ENCODE data around the gene KCNIP1. TPM values are rescaled to one million over a fixed set of nuclear protein-coding genes. Genes with fewer than 3 reads are reported as not detected.

Gene KCNIP1
- polyA plus RNA-seq, 3 donors = not detected

GRCh38 chr5:170538696-170539586 lies 35.1 kb downstream of the KCNIP1 start:
- Histone ChIP-seq H3K4me2 (replicated peaks; ENCODE audit: extremely low read depth, low read length, poor library complexity, severe bottlenecking) (peak overlapping the region; percentile 40), H3K9ac (ENCODE audit: insufficient read depth, low read length, poor library complexity, severe bottlenecking) (no peak overlapping the region), H4K20me1 (ENCODE audit: insufficient read depth, low read length) (no peaks in the 10 kb centered on the region), H2AFZ (ENCODE audit: insufficient read depth, low read depth, low read length, poor library complexity, severe bottlenecking) (peak overlapping the region; percentile 24), H3K36me3 (replicated peaks in 1 of 2; ENCODE audit: control insufficient read depth in 1 of 2, insufficient read depth in 2 of 2, low read length in 2 of 2) (no peaks in the 10 kb centered on the region), H3K27ac (ENCODE audit: low read depth in 1 of 2, low read length in 2 of 2) (no peak overlapping the region), H3K79me2 (ENCODE audit: insufficient read depth, low read length) (no peaks in the 10 kb centered on the region), H3K4me1 (ENCODE audit: control insufficient read depth in 1 of 2, insufficient read depth in 2 of 2, low read length in 2 of 2) (peaks cover 19 to 24% of the 10 kb centered on the region in 2 donors), H3K27me3 (ENCODE audit: control insufficient read depth in 2 of 2, insufficient read depth in 2 of 2, low read length in 2 of 2) (no peaks in the 10 kb centered on the region), H3K9me3 (replicated peaks in 1 of 2; ENCODE audit: control insufficient read depth in 1 of 2, insufficient read depth in 1 of 2, low read length in 2 of 2) (no peaks in the 10 kb centered on the region), H3K4me3 (replicated peaks in 1 of 3; ENCODE audit: low read depth in 2 of 3, low read length in 3 of 3) (no peak overlapping the region)
- intact Hi-C loops (cut with micrococcal nuclease) = loop anchor here in 1 of 2 donors (5.0 kb wide), 1 partner anchor 97 kb away; no protein-coding TSS in a partner anchor
- TF ChIP-seq CTCF (IDR thresholded peaks at IDR 0.05) = no peak
- Mint-ChIP-seq H3K9me3 (no peaks in the 10 kb centered on the region), H3K27me3 (ENCODE audit: low read depth in 3 of 3) (peaks cover 2 to 7% (median 3%) of the 10 kb centered on the region in 3 donors), H3K27ac (peak overlapping the region in 6 of 7 donors; percentile 25 to 69 (median 40)), H3K4me3 (peak overlapping the region in 1 of 2 donors; percentile 64), H3K4me1 (peaks cover 33% of the 10 kb centered on the region), H3K36me3 (no peaks in the 10 kb centered on the region)
- peak; percentile 48 to 76 (median 54) for DNase-seq
- 2% methylated on average over 6 of the region's 6 CpGs for WGBS (ENCODE audit: insufficient coverage)

DNA sequence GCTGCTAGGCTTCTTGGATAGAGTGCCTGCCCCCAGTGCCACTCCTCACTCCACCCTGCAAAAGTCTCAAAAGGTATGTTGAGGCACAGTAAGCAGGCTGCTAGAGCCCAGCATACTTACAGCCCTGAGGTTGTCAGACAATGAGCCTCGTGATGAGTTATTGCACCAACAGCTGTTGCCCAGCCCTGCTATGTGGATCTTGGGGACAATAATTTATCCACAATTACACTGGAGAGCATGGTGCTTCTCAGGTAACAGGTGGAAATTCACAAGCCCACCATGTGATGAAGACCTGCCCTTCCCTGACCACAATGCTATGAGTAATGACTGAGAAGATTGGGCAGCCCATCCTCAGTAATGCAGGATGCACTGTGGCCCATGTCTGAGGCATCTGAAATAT lies 36.5 kb downstream of the KCNIP1 start:
- DNase-seq = no peak
- no peak overlapping the region for H3K27ac ChIP-seq (ENCODE audit: low read depth in 1 of 2, low read length in 2 of 2)
- no peaks in the 10 kb centered on the region for H3K79me2 ChIP-seq (ENCODE audit: insufficient read depth, low read length)
- H3K36me3 ChIP-seq (replicated peaks in 1 of 2; ENCODE audit: control insufficient read depth in 1 of 2, insufficient read depth in 2 of 2, low read length in 2 of 2) = no peaks in the 10 kb centered on the region
- H3K9me3 ChIP-seq (replicated peaks in 1 of 2; ENCODE audit: control insufficient read depth in 1 of 2, insufficient read depth in 1 of 2, low read length in 2 of 2) = peaks cover 0 to 5% of the 10 kb centered on the region in 2 donors
- H2AFZ ChIP-seq (ENCODE audit: insufficient read depth, low read depth, low read length, poor library complexity, severe bottlenecking) = no peak overlapping the region
- H3K4me3 ChIP-seq (replicated peaks in 1 of 3; ENCODE audit: low read depth in 2 of 3, low read length in 3 of 3) = no peak overlapping the region
- H3K4me2 ChIP-seq (replicated peaks; ENCODE audit: extremely low read depth, low read length, poor library complexity, severe bottlenecking) = no peak overlapping the region
- peaks cover 0 to 6% (median 6%) of the 10 kb centered on the region in 7 donors for H3K9me3 Mint-ChIP-seq
- peak overlapping the region in 1 of 7 donors; percentile 12 for H3K27ac Mint-ChIP-seq
- no peak overlapping the region for H3K9ac ChIP-seq (ENCODE audit: insufficient read depth, low read length, poor library complexity, severe bottlenecking)
- intact Hi-C loops (cut with micrococcal nuclease) = no loop called here
- peaks cover 33% of the 10 kb centered on the region for H3K4me1 Mint-ChIP-seq
- no peaks in the 10 kb centered on the region for H3K36me3 Mint-ChIP-seq
- H3K27me3 ChIP-seq (ENCODE audit: control insufficient read depth in 2 of 2, insufficient read depth in 2 of 2, low read length in 2 of 2) = no peaks in the 10 kb centered on the region
- H3K4me1 ChIP-seq (ENCODE audit: control insufficient read depth in 1 of 2, insufficient read depth in 2 of 2, low read length in 2 of 2) = peaks cover 19 to 24% of the 10 kb centered on the region in 2 donors
- no peaks in the 10 kb centered on the region for H4K20me1 ChIP-seq (ENCODE audit: insufficient read depth, low read length)
- WGBS (ENCODE audit: insufficient coverage) = no CpG with 5 or more reads among the region's 1 CpG
- TF ChIP-seq CTCF (IDR thresholded peaks at IDR 0.05) = no peak
- no peak overlapping the region for H3K4me3 Mint-ChIP-seq
- peaks cover 3 to 7% (median 4%) of the 10 kb centered on the region in 3 donors for H3K27me3 Mint-ChIP-seq (ENCODE audit: low read depth in 3 of 3)
